ENCODE measurements around the gene INHA.

Gene INHA

DNA sequence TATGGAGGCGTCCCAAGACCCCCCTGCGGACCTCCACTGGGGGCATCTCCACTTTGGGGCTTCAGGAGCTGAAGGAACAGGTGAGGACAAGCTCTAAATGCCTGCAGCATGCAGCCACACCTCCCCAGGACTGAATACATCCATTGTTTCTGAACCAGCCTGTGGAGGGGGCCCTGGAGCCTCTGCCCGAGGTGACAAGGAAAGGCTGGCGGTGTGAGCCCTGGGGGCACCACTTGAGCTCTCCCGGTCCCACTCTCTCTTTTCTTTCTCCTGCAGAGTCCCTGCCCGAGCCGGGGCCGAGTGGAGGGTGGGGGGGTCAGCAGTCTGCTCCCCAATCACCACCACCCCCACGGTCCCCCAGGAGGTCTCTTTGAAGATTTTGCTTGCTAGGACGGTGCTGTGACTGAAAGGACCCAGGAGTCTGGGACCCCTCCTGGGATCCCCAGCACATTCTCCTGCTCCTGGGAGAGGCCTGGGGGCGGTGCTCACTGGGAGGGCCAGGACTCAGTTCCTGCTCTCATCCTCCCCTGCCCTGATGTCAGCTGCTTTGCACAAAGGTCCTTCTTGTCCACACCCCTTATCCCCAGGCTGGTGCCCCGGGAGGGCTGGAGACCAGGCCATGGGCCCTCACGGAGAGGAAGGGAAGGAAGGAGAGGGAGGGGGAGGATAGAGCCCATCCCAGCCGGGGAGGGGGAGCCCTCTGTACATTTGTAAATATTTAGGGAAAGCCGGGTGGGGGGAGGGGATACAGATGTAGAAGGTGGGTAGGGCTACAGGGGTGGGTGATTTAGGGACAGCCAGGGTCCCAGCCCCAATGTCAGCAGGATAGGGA is 34.2 kb upstream of the INHA start:
- no peak overlapping the region for H3K4me2 ChIP-seq (ENCODE audit: insufficient read depth, low read length)
- H3K9me3 ChIP-seq (ENCODE audit: insufficient read depth, low read length, severe bottlenecking), result no peaks in the 10 kb centered on the region
- H3K27ac ChIP-seq (ENCODE audit: low read length), result no peak overlapping the region
- H3K4me3 ChIP-seq (ENCODE audit: low read depth in 1 of 2, low read length in 2 of 2), result no peak overlapping the region
- H3K27me3 ChIP-seq (ENCODE audit: insufficient read depth, low read length, poor library complexity), result no peaks in the 10 kb centered on the region
- DNase-seq (no peak), ATAC-seq (ENCODE audit: insufficient read depth, low read depth) (no peak)
- H3K79me2 ChIP-seq (ENCODE audit: insufficient read depth, low read length), result no peaks in the 10 kb centered on the region
- H2AFZ ChIP-seq (ENCODE audit: low read depth, low read length), result no peak overlapping the region
- no peak overlapping the region for H3K9ac ChIP-seq (ENCODE audit: low read depth, low read length)
- peaks cover 19% of the 10 kb centered on the region for H3K4me1 ChIP-seq (ENCODE audit: insufficient read depth, low read length)
- TF ChIP-seq EZH2 (IDR thresholded peaks at IDR 0.05; ENCODE audit: borderline replicate concordance, low read depth, low read length, severe bottlenecking), result no peak
- TF ChIP-seq, protein P1, sequence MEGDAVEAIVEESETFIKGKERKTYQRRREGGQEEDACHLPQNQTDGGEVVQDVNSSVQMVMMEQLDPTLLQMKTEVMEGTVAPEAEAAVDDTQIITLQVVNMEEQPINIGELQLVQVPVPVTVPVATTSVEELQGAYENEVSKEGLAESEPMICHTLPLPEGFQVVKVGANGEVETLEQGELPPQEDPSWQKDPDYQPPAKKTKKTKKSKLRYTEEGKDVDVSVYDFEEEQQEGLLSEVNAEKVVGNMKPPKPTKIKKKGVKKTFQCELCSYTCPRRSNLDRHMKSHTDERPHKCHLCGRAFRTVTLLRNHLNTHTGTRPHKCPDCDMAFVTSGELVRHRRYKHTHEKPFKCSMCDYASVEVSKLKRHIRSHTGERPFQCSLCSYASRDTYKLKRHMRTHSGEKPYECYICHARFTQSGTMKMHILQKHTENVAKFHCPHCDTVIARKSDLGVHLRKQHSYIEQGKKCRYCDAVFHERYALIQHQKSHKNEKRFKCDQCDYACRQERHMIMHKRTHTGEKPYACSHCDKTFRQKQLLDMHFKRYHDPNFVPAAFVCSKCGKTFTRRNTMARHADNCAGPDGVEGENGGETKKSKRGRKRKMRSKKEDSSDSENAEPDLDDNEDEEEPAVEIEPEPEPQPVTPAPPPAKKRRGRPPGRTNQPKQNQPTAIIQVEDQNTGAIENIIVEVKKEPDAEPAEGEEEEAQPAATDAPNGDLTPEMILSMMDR (IDR thresholded peaks at IDR 0.05; ENCODE audit: borderline replicate concordance, extremely low read depth, low read length, poor library complexity, severe bottlenecking), result no peak
- H4K20me1 ChIP-seq (ENCODE audit: insufficient read depth, low read length), result peaks cover 28% of the 10 kb centered on the region
- H3K36me3 ChIP-seq (ENCODE audit: insufficient read depth, low read length), result peaks cover 21% of the 10 kb centered on the region

- Histone ChIP-seq H3K4me1 (ENCODE audit: insufficient read depth, low read length) (peaks cover 22% of the 10 kb centered on the region), H3K27me3 (ENCODE audit: insufficient read depth, low read length, poor library complexity) (no peaks in the 10 kb centered on the region), H3K4me3 (ENCODE audit: low read depth in 1 of 2, low read length in 2 of 2) (no peak overlapping the region), H3K36me3 (ENCODE audit: insufficient read depth, low read length) (peaks cover 21% of the 10 kb centered on the region), H3K79me2 (ENCODE audit: insufficient read depth, low read length) (no peaks in the 10 kb centered on the region), H2AFZ (ENCODE audit: low read depth, low read length) (no peak overlapping the region), H4K20me1 (ENCODE audit: insufficient read depth, low read length) (peaks cover 25% of the 10 kb centered on the region), H3K27ac (ENCODE audit: low read length) (no peak overlapping the region), H3K9ac (ENCODE audit: low read depth, low read length) (no peak overlapping the region), H3K4me2 (ENCODE audit: insufficient read depth, low read length) (no peak overlapping the region), H3K9me3 (ENCODE audit: insufficient read depth, low read length, severe bottlenecking) (no peaks in the 10 kb centered on the region)
- DNase-seq (no peak), ATAC-seq (ENCODE audit: insufficient read depth, low read depth) (no peak)
- no peak for TF ChIP-seq EZH2 (IDR thresholded peaks at IDR 0.05; ENCODE audit: borderline replicate concordance, low read depth, low read length, severe bottlenecking)
- TF ChIP-seq, protein P1 (IDR thresholded peaks at IDR 0.05; ENCODE audit: borderline replicate concordance, extremely low read depth, low read length, poor library complexity, severe bottlenecking), result no peak
These were observed 33.6 kb upstream of the INHA start for GRCh38 chr2:219538504-219538951.

DNA sequence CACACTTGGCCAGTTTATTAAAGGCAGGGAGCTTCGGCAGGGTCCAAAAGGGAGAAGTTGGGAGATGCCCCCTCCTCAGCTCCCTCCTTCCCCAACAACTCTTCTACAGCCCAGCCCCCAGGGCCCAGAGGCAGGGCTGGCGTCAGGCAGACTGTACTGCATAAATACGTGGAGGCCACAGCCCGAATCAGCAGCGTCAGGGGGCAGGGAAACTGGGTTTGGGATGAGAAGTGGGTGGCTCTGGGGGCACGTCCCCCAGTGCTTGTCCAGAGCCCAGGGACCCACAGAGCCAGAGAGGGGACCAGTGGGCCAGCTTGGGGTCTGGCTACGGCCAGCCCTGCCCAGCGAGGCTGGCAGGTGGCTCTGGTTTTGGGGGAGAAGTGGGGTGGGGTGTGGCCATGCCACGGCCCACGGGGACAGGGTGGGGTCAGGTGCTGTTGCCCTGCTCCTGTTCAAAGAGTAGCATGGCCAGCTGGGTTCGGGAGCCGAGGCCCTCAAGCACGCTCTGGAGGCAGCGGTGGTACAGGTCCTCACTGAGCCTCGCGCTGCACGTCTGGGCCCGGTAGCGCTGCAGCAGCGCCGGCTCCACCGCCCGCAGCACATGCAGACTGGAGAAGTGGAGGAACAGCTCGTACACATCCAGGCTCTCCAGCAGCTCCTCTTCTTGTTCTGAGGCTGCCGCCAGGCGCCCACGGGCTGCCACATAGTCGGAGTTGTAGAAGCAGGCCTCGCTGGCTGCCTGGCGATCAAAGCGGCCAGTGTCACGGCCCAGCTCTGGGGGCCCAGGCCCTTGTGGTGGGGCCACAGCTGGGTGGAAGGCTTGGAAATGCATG is 32.9 kb upstream of the INHA start:
- H4K20me1 ChIP-seq (ENCODE audit: insufficient read depth, low read length), result peaks cover 25% of the 10 kb centered on the region
- H3K36me3 ChIP-seq (ENCODE audit: insufficient read depth, low read length), result peaks cover 21% of the 10 kb centered on the region
- no peaks in the 10 kb centered on the region for H3K79me2 ChIP-seq (ENCODE audit: insufficient read depth, low read length)
- DNase-seq (no peak), ATAC-seq (ENCODE audit: insufficient read depth, low read depth) (no peak)
- no peaks in the 10 kb centered on the region for H3K9me3 ChIP-seq (ENCODE audit: insufficient read depth, low read length, severe bottlenecking)
- H2AFZ ChIP-seq (ENCODE audit: low read depth, low read length), result no peak overlapping the region
- H3K4me3 ChIP-seq (ENCODE audit: low read depth in 1 of 2, low read length in 2 of 2), result no peak overlapping the region
- no peak overlapping the region for H3K4me2 ChIP-seq (ENCODE audit: insufficient read depth, low read length)
- H3K27me3 ChIP-seq (ENCODE audit: insufficient read depth, low read length, poor library complexity), result no peaks in the 10 kb centered on the region
- TF ChIP-seq, protein P1 (IDR thresholded peaks at IDR 0.05; ENCODE audit: borderline replicate concordance, extremely low read depth, low read length, poor library complexity, severe bottlenecking), result no peak
- no peak for TF ChIP-seq EZH2 (IDR thresholded peaks at IDR 0.05; ENCODE audit: borderline replicate concordance, low read depth, low read length, severe bottlenecking)
- H3K4me1 ChIP-seq (ENCODE audit: insufficient read depth, low read length), result peaks cover 26% of the 10 kb centered on the region
- H3K9ac ChIP-seq (ENCODE audit: low read depth, low read length), result no peak overlapping the region
- H3K27ac ChIP-seq (ENCODE audit: low read length), result no peak overlapping the region

All from DND-41 (cell line).